Measurements from ENCODE around the gene PSRC1.

GRCh38 chr1:109264379-109264755, 18.6 kb downstream of the PSRC1 start:
- TF ChIP-seq POLR2AphosphoS5 (IDR thresholded peaks at IDR 0.05) = no peak
- no peak for TF ChIP-seq POLR2A (IDR thresholded peaks at IDR 0.05)
